CD4-positive, alpha-beta T cell treated with Interleukin-17A for 1 hour (primary cell): ENCODE measurements around the gene NUP54.
A peak's percentile ranks its signal among the peaks of the same experiment; 100 is the strongest.

Experiments used
- DNase-seq: peaks from one replicate; pipeline ENCODE4 v3.0.0-alpha.2; 2020

NUP54 gene

DNA sequence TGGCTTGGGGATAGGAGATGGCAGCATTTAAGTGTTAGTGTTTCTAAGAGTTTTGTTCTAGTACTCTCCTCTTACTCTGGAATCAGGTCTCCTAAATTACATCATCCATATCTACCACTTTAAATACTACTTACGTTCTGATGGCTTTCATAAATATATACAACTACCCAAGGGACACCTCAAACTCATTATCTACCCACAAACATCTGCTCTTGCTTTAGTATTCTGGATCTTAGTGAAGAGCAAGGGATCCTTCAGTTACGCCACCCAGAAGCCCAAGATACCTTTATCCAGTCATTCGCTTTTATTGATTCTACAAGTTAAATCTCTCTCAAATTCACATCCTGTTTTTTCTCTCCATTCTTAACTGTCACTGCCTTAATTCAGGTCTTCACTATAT is 7.0 kb downstream of the NUP54 start:
- DNase-seq, result no peak

DNA sequence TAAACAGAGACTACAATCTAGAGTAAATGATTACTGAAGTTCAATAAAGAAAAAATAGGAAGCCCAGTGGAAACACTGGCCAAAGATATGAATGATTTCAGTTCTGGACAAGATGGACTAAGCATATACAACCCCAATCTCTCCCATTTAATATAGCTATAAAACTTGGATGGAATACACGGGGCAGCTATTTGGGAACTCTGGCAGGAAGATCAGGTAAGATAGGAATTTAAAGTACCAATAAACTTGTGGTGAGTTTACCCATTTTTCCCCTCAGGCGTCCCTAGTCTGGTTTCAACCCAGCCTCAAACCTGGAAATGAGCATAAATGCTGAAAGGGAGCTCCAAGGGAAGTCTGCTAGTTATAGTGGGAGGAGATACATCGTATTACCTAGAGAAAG is 20.4 kb downstream of the NUP54 start:
- DNase-seq, result no peak

DNA sequence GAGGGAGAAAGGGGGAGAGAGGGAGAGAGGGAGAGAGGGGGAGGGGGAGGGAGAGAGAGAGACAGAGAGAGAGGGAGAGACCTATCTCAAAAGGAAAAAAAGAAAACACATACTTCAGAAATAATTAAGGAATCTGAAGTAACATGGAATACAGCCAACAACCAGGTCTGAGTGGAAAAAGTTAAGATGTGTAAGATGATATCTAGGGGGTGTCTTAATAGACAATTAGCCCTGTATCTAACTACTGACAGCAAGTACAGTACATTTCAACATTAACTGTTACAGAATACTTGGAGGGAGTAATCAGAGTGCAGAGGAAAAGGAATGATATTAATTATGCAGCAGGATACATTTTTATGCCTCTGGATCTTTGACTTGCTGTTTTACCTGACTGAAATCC is 22.4 kb downstream of the NUP54 start:
- no peak for DNase-seq

DNA sequence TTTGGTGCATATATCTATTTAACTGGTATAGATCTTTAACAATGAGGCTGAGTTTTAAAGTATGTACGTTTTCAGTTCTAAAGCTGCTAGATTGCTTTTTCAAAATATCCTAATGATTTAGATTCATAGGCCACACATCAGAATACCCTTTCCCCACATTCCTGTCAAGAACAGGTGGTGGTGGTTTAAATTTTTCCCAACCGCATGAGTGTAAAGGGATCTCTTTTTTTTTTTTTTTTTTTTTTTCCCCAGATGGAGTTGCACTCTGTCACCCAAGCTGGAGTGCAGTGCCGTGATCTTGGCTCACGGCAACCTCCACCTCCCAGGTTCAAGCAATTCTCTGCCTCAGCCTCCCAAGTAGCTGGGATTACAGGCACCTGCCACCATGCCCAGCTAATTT is 28.0 kb downstream of the NUP54 start:
- DNase-seq, result no peak

DNA sequence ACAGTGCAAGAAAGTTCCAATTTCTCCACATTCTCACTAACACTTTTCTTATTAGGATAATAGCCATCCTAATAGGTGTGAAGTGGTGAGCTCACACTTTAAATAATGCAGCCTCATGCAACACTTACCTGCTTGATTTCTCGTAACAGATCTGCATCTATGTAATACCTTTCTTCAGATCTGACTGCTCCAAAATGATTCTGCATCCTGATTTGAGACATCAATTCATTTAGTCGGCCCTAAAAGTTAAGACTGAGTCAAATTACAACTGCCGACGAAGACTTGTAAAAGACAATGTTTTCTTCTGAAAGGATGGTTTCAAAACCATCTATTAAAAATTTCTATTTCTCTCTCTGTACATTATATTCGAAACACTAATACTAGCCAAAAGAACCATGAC is 30.7 kb downstream of the NUP54 start:
- DNase-seq, result no peak

DNA sequence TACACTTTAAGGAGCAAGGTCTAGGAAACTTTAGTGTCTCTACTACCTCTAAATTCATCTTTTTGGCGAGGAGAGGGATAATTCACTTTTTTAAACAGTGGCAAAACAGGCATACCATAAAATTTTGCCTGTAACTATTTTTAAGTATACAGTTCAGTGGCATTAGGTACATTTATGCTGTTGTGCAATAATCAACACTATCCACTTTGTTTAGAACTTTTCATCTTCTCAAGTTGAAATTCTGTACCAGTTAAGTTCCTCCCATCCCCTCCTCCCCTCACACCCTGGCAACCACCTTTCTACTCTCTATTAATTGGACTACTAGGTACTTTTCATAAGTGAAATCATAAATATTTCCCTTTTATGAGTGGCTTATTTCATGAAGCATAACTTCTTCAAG is 31.4 kb downstream of the NUP54 start:
- DNase-seq, result no peak

DNA sequence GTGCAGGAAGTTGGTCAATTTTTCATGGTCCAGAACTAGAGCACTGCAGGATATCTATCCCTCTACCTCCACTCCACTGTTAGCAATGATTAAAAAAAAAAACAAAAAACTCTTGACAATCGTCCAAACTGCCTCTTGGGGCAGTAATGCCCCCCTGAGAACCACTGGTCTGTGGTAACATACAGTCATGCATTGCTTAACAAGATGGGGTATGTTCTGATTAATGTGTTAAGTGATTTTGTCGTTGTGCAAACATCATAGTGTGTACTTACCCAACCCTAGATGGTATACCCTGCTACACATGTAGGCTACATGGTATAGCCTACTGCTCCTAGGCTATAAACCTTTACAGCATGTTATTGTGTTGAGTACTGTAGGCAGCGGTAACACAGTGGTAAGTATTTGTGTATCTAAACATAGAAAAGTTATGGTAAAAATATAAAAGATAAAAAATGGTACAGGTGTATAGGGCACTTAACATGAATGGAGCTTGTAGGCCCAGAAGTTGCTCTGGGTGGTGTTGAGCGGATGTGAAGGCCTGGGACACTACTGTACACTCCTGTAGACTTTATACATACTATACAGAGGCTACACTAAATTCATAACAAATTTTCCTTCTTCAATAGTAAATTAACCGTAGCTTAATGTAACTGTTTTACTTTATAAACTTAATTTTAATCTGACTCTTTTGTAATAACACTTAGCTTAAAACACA is 39.6 kb downstream of the NUP54 start:
- DNase-seq, result no peak

DNA sequence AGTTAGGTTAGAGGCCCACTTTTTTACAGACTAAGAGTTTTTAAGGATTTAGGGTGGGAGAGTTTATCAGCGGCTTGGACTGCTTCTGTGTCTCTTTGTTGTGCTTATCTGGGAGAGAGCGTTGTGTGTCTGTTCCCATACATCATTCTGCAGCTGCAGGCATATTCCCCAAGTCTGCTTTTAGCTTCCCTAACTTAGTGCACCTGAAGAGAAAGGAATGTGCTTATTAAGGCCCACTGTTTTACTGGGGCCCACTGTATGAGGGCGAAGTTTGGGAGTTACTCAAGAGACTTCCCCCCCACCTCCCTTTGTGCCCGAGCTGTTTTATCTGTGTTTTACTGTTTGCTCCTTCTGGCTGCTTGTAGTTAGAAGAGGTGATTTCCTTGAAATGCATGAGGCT is 41.8 kb downstream of the NUP54 start:
- no peak for DNase-seq

DNA sequence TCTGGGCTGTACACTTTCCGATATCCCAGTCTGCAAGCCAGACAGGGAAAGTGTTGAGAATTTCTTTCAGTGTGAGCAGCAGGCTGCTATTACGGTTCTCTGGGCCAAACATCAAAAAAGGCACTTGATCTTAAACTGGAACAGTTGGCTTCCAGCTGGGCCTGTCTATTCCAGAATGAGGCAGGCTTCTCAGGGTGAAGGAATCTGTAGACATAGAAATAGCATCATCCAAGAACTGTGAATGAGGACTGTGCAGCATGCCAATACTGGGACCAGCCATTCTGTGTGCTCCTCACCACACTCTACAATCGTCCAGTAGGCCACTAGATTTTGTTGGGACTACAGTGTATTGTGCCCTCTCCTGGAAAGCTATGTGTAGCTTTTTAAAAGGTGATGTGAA is 42.5 kb downstream of the NUP54 start:
- no peak for DNase-seq

DNA sequence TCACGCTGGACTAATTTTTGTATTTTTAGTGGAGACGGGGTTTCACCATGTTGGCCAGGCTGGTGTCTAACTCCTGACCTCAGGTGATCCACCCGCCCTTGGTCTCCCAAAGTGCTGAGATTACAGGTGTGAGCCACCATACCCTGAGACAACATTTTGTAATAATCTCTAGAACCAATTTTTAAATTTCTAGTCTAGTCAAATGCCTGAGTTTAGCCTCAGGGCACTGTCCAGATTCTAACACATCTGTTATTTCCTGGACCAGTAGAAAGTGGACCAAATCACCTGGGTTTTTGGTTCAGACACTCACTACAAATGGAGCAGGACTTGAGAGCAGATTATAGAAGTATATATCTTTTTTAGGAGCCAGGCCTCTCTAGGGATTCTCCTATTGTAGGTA is 52.1 kb downstream of the NUP54 start:
- no peak for DNase-seq

DNA sequence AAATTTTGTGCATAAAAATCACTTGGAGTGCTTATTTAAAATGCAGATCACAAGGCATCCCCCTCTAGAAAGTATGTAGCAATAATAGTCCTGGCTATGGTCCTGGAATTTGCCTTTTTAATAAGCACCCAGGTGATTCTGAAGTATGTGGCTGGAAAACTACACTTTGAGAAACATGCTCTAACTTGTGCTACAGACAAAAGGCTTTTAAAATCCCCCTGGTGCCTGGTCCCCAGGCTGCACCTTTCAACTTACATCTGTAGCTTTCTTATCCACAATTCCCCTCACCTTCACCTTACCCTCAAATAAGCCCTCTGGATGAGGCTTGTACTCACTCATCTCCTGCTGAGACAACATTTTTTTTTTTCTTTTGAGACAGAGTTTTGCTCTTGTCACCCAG is 52.6 kb downstream of the NUP54 start:
- no peak for DNase-seq

DNA sequence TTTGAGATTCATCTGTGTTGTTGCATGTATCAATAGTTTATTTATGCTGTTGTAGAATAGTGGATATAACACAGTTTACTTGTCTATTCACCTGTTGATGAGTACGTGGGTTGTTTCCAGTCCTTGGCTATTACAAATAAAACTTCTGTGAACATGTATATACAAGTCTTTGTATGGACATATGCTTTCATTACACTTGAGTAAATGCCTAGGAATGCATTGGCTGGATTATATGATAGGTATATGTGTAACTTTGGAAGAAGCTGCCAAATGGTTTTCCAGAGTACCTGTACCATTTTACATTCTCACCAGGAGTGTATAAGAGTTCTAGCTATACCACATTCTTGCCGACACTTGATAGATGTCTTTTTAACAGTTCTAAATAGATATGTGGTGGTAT is 57.1 kb downstream of the NUP54 start:
- DNase-seq, result no peak

DNA sequence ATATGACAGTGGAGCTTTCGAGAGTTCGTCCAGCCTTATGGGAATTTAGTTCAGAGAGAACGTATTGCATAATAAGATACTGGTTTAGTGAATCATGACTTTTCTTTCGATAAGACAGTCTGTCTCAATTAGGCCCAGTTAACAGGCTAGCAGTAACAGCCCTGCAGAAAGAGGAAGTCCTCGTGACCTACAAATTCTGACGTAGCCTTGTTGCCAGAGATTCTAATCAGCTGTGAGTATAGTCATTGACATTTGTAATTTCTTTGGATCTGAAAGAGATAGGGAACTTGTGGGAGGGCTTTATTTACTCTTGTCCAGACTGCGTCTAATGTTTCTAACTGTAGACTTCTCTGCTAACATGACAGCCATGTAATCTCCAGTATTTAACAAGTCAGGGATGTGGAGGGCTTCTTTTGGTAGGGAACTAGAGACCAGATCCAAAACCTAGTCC is 57.9 kb downstream of the NUP54 start:
- peak; percentile 39 for DNase-seq

DNA sequence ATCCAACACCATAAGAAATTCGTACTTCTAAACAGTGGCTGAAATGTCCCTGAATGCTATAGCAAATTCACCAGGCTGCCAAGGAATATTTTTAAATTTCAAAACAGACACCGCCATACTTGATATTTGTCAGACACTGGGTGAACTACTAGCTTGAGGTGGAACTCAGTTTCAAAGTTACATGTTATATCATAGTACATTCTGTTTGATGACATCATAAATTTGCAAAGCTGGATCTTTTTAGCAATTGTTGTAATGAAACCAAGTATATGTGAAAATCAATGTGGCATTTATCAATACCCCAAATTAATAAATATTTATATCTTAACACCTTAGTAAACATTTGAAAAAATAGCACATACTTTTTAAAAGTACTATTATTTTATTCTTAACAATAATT is 59.5 kb downstream of the NUP54 start:
- DNase-seq, result no peak

DNA sequence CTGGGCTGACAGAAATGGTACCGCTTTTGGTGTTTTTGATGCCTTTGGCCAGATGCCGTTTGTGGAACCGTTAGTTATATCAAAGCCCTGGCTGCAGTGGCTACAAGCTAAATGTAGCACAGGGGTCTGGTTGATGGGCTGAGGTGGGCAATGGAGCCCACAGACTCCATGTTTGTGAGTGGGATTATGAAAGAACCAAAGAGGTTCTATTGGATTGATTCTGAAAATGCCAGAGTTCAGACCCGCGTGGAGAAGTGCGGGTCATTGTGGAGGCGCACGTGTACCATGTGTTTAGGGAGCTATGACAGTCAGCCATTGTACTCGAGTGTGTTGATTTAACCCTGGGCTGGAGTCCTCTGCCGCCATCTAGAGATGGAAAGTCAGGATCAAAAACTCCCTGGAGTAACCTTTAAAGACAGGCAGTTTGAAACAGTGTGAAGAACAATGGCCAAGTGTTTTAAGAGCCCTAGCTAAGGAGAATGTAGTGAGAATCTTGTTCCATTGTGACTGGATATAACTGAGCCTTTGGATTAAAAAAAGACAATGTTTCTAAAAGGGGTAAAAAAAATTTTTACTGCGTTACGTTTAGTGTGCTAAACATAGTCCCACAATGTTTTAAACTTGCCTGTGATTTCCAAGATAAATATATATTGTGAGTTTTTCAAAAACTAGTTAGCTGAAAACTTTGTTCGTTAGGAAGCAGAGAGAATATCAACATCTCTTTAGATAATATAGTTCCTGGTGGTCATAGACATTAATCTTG is 61.0 kb downstream of the NUP54 start:
- no peak for DNase-seq

DNA sequence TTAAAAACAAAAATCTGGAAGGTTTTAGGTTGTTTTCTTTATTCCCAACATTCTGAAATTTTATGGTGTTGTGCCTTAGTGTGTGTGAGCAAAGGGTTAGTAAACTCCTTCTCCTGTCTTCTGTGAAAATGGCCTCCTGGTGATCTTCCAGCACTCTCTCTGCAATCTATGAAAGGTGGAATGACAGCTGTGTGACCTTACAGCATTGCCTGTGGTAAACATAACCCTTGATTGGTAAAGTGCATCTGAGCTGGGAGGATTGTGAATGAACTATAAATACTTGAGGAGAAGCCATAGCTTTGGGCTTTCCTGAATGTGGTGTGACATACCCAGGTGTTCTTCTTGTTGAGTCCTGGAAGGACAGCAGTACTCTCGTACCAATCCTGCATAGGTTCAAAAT is 63.7 kb downstream of the NUP54 start:
- DNase-seq, result no peak

DNA sequence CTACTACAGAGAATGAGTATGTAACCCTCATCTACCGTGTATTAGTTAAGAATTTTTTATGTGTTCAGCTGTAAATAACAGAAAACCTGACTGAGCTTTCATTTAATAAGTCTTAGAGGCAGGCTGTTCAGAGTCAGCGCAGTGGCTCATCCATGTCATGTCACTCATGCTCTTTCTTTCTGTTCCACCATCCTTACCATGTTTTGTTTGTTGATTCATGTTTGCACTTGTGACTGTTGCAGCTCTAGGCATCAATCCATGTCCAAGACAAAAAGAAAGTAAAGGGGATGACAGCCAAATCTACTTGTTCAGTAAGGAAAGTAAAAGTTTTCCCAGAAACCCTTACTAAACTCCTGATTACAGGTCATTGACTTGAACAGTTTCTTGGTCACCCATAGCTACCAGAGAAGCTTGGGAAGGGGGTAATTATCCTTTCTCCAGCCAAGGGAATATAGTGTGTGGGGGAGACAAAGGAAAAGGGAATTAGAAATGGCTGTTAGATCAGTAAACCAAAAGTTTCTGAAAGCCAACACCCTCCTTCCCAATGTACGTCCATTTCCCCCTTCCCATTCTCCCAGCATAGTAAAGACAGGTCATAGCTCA is 64.7 kb downstream of the NUP54 start:
- DNase-seq, result no peak

DNA sequence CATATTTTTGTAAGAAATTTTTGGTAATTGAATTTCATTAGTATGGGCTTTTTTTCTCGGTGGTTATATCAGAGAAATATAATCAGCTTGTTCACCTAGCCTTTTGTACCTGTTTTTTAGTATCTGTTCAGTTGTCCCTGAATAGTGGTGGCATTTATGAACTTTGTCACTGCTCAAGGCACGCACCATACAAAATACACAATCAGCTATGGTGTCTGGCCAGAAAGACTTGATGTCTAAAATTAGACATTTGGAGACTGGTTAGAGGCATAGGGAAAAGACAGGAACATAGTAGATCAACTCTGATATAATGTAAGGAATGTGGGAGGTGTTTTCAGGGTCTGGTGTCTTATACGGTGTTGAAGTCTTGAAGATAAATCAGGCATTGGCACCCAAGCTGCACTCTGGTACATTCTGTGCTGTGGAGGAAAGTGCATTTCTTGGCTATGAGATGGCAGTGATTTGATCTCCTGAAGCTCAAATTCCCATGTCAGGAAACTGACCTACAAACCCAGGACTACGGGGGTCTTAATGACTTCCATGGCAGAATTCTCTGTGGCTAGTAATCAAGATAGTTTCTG is 70.1 kb downstream of the NUP54 start:
- no peak for DNase-seq

DNA sequence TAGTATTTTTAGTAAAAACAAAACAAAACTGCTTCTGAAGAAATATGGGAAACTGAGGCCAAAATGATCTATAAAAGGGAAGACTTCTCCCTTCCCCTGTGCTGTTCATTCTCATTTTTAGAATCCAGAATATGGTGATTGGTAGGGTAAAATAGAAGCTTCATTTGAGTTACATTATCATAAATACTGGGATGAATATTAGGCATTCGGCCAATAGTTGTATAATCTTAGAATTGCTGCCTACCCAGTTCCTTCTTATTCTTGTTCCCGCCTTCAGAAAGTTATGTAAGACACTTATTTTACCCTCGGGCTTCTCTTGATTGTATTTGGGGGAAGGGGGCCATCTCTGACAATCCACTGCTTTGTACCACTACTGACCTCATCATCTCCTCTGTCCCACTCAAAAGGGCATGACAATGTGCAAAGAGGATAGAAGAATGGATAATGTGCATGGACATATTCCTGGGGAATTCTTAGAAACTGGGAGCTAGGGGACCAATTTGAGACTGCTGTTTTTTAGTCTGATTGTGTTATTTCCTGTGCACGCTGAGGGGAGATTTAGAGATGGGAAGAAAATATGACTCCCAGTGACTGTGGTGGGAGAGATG is 73.1 kb downstream of the NUP54 start:
- no peak for DNase-seq

DNA sequence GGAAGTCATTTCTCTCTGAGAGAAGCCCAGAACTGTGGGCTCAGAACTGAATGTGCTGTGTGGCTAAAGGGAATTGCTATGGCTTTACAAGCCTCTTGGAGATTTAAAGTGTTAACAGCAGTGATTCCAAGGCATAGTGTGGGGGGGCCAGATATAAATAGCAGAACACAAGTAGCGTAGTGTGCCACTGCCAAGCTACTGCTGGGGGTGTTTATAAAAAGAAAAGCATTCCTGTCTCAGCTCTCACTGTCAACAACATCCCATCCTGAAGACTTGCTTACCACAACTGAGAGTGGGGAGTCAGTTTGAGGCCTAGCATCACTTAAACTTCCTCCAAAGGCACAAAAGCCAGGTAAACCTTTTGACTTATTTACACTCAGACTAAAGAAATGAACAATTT is 73.7 kb downstream of the NUP54 start, which contains the start of gene ART3:
Gene ART3, plus strand, starts transcription at position 242 of the 400 bp plus-strand sequence. CDS start 1,181 bp downstream, outside the sequence.
- no peak for DNase-seq

DNA sequence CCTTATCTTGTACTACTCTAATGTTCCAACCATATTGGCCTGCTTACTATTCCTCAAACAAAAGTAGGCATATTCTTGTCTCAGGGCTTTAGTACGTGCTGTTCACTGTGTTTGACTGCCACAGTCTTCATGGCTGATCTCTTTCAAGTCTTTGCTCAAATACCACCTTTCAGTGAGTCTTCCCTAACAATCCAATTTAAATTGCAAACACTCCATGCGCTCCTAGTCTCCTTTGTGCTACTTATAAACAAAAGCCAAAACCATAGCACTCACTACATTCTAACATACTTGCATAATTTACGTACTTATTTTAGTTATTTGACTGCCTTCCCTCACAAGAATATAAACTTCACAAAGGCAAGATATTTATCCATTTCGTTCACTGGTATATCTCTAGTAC is 75.4 kb downstream of the NUP54 start:
- DNase-seq, result no peak

DNA sequence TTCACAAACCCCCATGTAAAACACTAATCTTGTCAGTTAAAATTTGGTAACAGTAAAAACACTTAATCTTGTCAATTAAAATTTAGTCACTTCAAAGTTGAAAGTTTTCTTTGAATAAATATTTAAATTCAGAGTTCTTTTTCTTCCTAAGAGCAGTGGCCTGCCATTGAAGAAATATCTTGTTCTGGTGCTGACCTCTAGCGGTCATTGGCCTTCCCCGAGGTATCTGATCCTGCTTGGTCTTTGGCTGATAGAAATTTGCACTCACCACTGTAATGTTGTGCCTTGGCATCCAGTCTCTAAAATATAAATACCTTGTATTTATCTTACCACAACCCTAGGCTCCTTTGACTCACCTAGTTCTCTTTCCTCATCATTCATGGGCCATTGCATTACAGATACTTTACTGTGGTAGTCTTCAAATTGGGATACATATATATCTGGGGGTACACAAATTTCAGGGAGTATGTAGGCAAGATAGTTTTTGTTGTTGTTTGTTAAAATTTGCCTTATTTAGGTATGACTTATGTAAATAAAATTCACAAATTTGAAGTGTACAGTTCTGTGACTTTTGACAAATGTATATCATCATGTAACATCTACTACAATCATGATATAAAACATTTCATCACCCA is 80.4 kb downstream of the NUP54 start:
- DNase-seq, result peak; percentile 76

DNA sequence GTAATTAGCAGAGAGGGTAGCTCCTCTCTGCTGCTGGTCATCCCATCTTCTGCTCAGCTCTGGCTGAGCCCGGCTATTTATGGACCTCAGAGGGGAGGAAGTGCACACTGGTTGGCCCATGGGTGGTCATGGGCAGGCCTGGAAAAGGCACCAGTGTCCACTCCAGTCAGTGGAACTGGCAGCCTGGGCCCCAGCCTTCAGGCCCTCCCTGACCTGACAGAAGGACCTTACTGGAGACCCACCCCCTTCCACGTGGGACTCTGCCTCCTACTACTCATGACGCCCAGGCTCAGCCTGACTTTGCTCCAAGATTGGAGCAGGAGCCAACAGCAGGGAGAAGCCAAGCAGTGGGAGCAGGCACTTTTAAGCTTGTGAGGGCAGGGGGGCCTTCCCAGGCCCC is 81.7 kb downstream of the NUP54 start:
- no peak for DNase-seq
